ENCODE results near the gene FXYD5.

FXYD5 gene

GRCh38 chr19:35157431-35157830 lies 2.9 kb downstream of the FXYD5 start:
- no peak for DNase-seq (ENCODE audit: low spot score)

- DNase-seq (ENCODE audit: low spot score), result no peak
These were observed 5.1 kb downstream of the FXYD5 start for GRCh38 chr19:35159606-35160005.

GRCh38 chr19:35160629-35161433 lies 6.3 kb downstream of the FXYD5 start:
- no peak for DNase-seq (ENCODE audit: low spot score)

GRCh38 chr19:35161434-35161743 lies 6.9 kb downstream of the FXYD5 start:
- no peak for DNase-seq (ENCODE audit: low spot score)

- no peak for DNase-seq (ENCODE audit: low spot score)
These were observed 8.2 kb downstream of the FXYD5 start for GRCh38 chr19:35162471-35163326.

GRCh38 chr19:35164418-35164817 lies 9.9 kb downstream of the FXYD5 start:
- DNase-seq (ENCODE audit: low spot score), result no peak

DNA sequence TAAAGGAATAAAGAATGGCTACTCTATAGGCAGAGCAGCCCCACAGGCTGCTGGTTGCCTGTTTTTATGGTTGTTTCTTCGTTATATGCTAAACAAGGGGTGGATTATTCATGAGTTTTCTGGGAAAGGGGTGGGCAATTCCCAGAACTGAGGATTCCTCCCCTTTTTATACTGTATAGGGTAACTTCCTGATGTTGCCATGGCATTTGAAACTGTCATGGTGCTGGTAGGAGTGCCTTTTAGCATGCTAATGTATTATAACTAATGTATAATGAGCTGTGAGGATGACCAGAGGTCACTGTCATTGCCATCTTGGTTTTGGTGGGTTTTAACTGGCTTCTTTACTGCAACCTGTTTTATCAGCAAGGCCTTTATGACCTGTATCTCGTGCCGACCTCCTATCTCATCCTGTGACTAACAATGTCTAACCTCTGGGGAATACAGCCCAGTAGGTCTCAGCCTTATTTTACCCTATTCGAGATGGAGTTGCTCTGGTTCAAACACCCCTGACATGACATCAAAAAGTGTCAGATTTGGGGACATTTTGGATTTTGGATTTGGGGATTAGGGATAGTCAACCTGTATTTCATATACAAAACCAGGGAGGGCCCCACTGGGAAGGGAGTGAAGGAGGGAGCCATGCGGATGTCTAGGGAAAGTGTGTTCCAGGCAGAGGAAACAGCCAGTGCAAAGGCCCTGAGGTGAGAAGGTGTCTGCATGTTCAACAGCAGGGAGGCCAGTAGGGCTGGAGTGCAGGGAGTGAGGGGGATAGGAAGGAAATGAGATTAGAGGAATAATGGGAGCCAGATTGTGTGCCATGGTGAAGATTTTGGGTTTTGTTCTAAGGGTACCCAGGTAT lies 10.9 kb downstream of the FXYD5 start:
- DNase-seq (ENCODE audit: low spot score), result no peak

DNA sequence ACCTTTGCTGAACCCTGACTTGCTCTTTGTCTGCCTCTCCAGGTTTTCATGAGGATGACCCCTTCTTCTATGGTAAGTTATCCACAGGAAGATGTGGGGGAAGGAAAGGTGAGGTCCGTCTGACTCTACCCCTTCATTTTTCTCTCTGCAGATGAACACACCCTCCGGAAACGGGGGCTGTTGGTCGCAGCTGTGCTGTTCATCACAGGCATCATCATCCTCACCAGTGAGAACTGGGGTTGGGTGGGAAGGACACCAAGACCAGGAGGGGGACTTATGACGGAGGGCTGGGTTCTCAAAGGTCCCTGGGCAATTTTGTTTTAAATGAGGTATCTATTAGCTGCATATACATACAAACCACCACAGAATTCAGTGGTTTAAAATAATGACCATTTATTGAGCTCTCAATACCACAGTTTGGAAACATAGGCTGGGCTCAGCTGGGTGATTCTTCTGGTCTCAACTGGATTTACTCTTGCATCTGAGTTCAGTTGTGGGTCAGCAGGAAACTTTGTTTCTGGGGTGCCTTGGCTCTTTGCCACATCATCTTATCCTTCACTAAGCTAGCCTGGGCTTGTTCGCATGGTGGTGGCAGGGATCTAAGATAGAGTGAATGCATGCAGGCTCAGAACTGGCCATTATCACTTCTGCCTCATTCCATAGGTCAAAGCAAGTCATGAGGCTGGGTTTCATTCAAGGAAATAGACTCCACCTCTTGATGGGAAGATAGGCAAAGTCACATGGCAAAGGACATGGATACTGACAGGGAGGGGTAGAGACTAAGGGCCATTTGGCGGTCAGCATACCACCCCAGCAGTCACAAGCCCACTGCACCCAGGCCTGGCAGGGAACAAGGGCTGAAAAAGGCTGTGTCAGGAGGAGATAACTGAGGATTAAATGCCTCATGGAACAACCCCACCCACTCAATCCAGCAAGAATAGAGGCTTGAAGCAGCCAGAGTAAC lies 11.8 kb downstream of the FXYD5 start:
- DNase-seq (ENCODE audit: low spot score), result no peak

GRCh38 chr19:35167251-35168119 lies 12.9 kb downstream of the FXYD5 start:
- no peak for DNase-seq (ENCODE audit: low spot score)

GRCh38 chr19:35168196-35168595 lies 13.7 kb downstream of the FXYD5 start:
- DNase-seq (ENCODE audit: low spot score), result no peak

DNA sequence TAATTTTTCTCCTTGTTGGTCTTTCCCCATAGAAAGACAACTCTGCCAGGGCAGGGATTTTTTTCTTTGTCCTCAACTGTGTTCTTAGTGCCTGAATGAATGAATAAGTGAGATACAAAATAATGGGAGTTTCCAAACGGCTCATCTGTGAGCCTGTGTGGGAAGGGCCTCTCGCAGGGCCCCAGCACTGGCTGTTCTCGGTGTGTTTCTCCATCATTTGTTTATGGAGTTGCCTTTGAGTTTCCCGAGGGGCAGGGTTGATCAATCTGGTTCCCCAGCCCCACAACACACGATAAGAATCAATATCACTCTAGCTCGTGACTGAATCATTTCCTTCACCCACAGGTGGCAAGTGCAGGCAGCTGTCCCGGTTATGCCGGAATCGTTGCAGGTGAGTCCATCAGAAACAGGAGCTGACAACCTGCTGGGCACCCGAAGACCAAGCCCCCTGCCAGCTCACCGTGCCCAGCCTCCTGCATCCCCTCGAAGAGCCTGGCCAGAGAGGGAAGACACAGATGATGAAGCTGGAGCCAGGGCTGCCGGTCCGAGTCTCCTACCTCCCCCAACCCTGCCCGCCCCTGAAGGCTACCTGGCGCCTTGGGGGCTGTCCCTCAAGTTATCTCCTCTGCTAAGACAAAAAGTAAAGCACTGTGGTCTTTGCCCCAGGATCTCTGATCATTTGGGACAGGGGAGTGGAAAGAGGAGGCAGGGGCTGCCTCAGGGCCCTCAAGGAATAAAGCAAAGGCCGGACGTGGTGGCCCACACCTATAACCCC lies 14.9 kb downstream of the FXYD5 start:
- DNase-seq (ENCODE audit: low spot score), result no peak

- DNase-seq (ENCODE audit: low spot score), result no peak
These were observed 16.0 kb downstream of the FXYD5 start for GRCh38 chr19:35170359-35171061.

DNA sequence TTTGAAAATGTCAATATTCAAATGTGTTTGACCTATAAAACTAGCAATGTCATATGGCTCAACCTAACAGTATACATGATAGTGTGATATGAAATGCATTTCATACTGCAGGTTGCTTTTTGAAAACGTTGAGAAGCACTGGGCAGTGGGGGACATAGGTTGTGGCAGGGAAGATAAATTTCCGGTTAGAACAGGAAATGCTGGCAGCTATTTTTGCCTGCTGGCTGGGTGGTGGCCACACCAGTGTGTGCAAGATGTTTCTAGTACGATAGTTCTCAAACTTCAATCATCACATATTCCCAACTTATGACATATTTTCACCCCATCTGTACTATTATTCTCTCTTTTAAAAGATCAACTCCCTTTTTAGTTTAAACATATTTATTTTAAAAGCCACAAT lies 17.2 kb downstream of the FXYD5 start:
- no peak for DNase-seq (ENCODE audit: low spot score)

GRCh38 chr19:35174226-35174625 lies 19.7 kb downstream of the FXYD5 start:
- no peak for DNase-seq (ENCODE audit: low spot score)

DNA sequence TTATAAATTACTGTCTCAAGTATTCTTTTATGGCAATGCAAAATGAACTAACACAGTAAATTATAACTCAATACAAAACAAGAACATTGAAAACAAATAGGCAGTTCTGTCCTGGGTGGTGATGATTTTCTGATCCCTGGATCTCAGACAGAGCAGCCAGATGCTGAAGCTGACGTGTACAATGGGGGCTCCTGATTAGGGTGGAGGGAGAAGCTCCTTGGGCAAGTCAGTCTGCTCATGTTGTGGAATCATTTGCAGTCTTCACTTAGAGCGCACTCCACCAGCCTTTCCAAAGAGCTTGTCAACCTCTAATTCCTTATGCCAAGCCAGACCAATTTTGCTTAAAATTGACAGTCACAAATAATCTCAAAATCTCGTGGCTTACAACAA lies 21.6 kb downstream of the FXYD5 start:
- DNase-seq (ENCODE audit: low spot score), result no peak

DNA sequence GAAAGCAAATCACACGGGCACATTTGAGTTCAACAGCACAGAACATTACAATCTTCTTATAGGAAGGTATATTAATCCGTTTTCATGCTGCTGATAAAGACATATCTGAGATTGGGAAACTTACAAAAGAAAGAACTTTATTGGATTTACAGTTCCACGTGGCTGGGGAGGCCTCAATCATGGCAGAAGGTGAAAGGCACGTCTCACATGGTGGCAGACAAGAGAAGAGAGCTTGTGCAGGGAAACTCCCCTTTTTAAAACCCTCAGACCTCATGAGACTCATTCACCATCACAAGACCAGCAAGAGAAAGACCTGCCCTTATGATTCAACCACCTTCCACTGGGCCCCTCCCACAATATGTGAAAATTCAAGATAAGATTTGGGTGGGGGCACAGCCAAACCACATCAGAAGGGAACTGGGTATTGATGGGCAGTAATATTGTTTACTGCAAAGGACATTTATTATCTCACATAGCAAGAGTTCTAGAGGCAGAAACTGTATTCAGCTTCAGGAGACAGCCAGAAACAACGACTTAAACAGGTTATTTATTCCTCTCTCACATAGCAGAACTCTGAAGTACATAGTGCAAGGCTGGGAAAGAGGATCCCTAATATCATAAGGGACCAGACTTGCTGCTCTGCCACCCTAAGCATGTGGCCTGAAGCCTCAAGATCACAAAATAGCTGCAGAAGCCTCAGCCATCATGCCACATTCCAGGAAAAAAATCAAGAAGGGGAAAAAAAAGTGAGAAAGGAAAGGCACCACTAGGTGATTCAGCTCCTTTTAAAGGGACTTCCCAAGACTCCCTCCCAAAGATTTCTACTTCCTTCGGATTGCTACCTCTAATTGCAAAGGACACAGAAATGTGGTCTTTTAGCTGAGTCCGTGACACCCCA lies 23.1 kb downstream of the FXYD5 start:
- DNase-seq (ENCODE audit: low spot score), result no peak

DNA sequence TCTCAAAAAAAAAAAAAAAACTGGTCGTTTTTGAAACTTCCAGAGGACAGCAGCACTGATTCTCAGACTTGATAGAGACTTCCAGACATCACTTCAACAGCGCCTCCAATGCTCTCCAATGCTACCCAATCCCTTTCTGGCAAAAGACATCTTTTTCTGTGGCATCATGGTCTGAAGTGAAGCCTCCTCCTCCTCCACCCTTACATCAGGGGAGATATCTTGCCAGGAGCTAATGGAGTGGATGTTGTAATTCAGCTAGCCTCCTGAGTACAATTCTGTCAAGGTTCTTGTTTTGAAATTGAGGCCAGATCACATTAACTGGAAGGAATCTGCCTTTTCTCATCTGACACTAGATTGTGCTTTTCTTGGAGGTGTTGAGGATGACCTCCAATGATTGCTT lies 24.2 kb downstream of the FXYD5 start:
- DNase-seq (ENCODE audit: low spot score), result no peak

DNA sequence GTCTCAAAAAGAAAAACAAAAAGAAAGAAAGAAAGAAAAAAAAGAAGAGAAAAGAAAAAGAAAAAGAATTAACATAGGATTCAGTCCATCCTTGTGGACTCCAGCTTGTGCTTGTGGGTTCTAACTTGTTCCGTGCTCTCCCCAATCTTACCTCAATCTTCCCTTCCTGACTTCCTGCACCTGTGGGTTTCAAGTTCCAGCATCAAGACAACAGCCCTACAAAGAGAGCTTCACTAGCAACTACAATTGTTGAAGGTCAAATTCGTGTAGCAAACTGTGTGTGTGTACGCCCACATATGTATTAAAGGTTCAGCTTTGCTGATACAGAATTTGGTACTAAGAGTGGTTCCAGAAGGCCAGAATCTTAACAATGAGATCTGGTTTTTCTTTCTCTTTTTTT lies 25.3 kb downstream of the FXYD5 start:
- no peak for DNase-seq (ENCODE audit: low spot score)
